HepG2 (cell line): Measurements from ENCODE around the gene MED12. TPM values are rescaled to one million over a fixed set of nuclear protein-coding genes. Genes with fewer than 3 reads are reported as not detected.

ENCODE experiments used
- ATF2 ChIP-seq: sonication (generic); formaldehyde crosslinking; IDR thresholded peaks from 2 replicates; pipeline ENCODE4 v1.4.0; 2020; ENCODE audit warnings: missing genetic modification reagents
- CHD2 ChIP-seq: IDR thresholded peaks from 2 replicates; pipeline ENCODE4 v1.6.1; 2011; ENCODE audit warnings: low read depth, low read length, improper control_type of control experiment
- CTCF ChIP-seq: sonication (generic); formaldehyde crosslinking; IDR thresholded peaks from 2 replicates; pipeline ENCODE4 v1.5.0; 2020; ENCODE audit warnings: mild to moderate bottlenecking, missing genetic modification reagents, moderate library complexity
- FOXO1 ChIP-seq: sonication (generic); formaldehyde crosslinking; IDR thresholded peaks from 2 replicates; pipeline ENCODE4 v1.4.0; 2020; ENCODE audit warnings: missing genetic modification reagents
- FOXP1 ChIP-seq, 2 experiments: fragments of 450-650 bp in 1 of 2; IDR thresholded peaks; 2 replicates each; pipeline ENCODE4 v1.6.1; 2017 to 2018; ENCODE audit warnings: antibody characterized with exemption in 1 of 2
- HNRNPLL ChIP-seq: fragments of 200-400 bp; formaldehyde crosslinking; IDR thresholded peaks from 2 replicates; pipeline ENCODE4 v1.6.1; 2017; ENCODE audit warnings: mild to moderate bottlenecking, low read depth, low read length; ENCODE audit not compliant: poor library complexity, severe bottlenecking
- KAT8 ChIP-seq: IDR thresholded peaks from 2 replicates; pipeline ENCODE4 v1.6.1; 2016; ENCODE audit warnings: missing genetic modification reagents, missing compliant biosample characterization
- MBD4 ChIP-seq: IDR thresholded peaks from 2 replicates; pipeline ENCODE4 v1.6.1; 2012; ENCODE audit warnings: low read length, inconsistent platforms, borderline replicate concordance
- NFRKB ChIP-seq: fragments of 450-650 bp; IDR thresholded peaks from 2 replicates; pipeline ENCODE4 v1.6.1; 2017
- PCBP1 ChIP-seq: fragments of 200-400 bp; formaldehyde crosslinking; IDR thresholded peaks from 2 replicates; pipeline ENCODE4 v1.6.1; 2017; ENCODE audit warnings: mild to moderate bottlenecking, low read depth, low read length, borderline replicate concordance
- RXRB ChIP-seq: IDR thresholded peaks from 2 replicates; pipeline ENCODE4 v1.6.1; 2016; ENCODE audit warnings: borderline replicate concordance, missing genetic modification reagents, missing compliant biosample characterization
- SIN3A ChIP-seq: IDR thresholded peaks from 2 replicates; pipeline ENCODE4 v1.6.1; 2011; ENCODE audit warnings: low read depth, mild to moderate bottlenecking, control low read depth, low read length, borderline replicate concordance
- SP4 ChIP-seq: sonication (generic); formaldehyde crosslinking; IDR thresholded peaks from 2 replicates; pipeline ENCODE4 v1.8.1; 2023; ENCODE audit warnings: mild to moderate bottlenecking, missing genetic modification reagents
- YY1 ChIP-seq: IDR thresholded peaks from 2 replicates; pipeline ENCODE4 v1.6.1; 2011; ENCODE audit warnings: low read length, low read depth, moderate library complexity, mild to moderate bottlenecking; ENCODE audit not compliant: insufficient read depth, insufficient replicate concordance
- ZFP82 ChIP-seq: sonication (generic); formaldehyde crosslinking; IDR thresholded peaks from 2 replicates; pipeline ENCODE4 v1.5.1; 2020; ENCODE audit warnings: mild to moderate bottlenecking, missing genetic modification reagents, borderline replicate concordance
- ZNF12 ChIP-seq: sonication (generic); formaldehyde crosslinking; IDR thresholded peaks from 2 replicates; pipeline ENCODE4 v1.5.0; 2020; ENCODE audit warnings: missing genetic modification reagents
- ZNF121 ChIP-seq: sonication (generic); formaldehyde crosslinking; IDR thresholded peaks from 2 replicates; pipeline ENCODE4 v1.5.0; 2020; ENCODE audit warnings: mild to moderate bottlenecking, missing genetic modification reagents
- ZNF609 ChIP-seq: sonication (generic); formaldehyde crosslinking; IDR thresholded peaks from 2 replicates; pipeline ENCODE4 v1.4.0; 2020; ENCODE audit warnings: mild to moderate bottlenecking, missing genetic modification reagents, borderline replicate concordance
- polyA plus RNA-seq, 8 experiments: library from polyadenylated mRNA; depleted of rRNA in 3 of 8; stranded (reverse) in 7 of 8; unstranded in 1 of 8; fragments of >200 nt; fragmentation: Illumina TruSeq in 4 of 8; extraction: Trizol in 4 of 8; gene quantifications; 2 replicates each; pipeline versions ENCODE4 v1.2.1 to v1.2.3, GENCODE V29; 2011 to 2016; ENCODE audit warnings: low read depth in 4 of 8, missing spikeins in 1 of 8, mixed read lengths in 1 of 8; ENCODE audit not compliant: insufficient read depth in 1 of 8
- total RNA-seq, 5 experiments: library from RNA; depleted of rRNA; stranded (reverse); fragments of >200 nt; fragmentation: Illumina TruSeq; extraction: Trizol; gene quantifications; 2 replicates each; pipeline ENCODE4 v1.2.3, GENCODE V29; 2016; ENCODE audit warnings: low read depth in 1 of 5

Gene MED12
- total and polyA plus RNA-seq, 2 of the 13 experiments (the other 11 are each of a cell fraction or from before 2014, with no cell fraction given) = 9.4 to 15.0 TPM

- TF ChIP-seq NFRKB (no peak), ZNF12 (CRISPR knock-in tag) (no peak), RXRB (CRISPR knock-in tag) (no peak), ZNF121 (no peak), ZNF609 (CRISPR knock-in tag) (no peak), SP4 (no peak), CHD2 (no peak), ZFP82 (no peak), PCBP1 (no peak), KAT8 (peak; percentile 47; the same call in 1 of the 2 replicates), YY1 (peak; percentile 81), SIN3A (peak; percentile 60; the same call in 1 of the 2 replicates), MBD4 (no peak), CTCF (CRISPR knock-in tag) (no peak), FOXP1 (IDR thresholded peaks at IDR 0.05) (no peak), FOXP1 (CRISPR knock-in tag; IDR thresholded peaks at IDR 0.05) (no peak), HNRNPLL (peak; percentile 39), ATF2 (CRISPR knock-in tag) (no peak), FOXO1 (CRISPR knock-in tag) (no peak)
Observed at GRCh38 chrX:71118032-71118984, at the start of gene MED12 (continued).
